Skeletal muscle satellite cell (primary cell): ENCODE measurements around the gene ATXN1.
"Not testable (repeated sequence)": the region's sequence is repeated elsewhere in the genome, so short reads cannot be mapped to it uniquely, and the experiment has no call there.

ENCODE experiments used
- H3K27me3 ChIP-seq: 2 replicates; pipeline ENCODE4 v1.7.0; 2013; ENCODE audit warnings: low read length; ENCODE audit not compliant: control insufficient read depth, insufficient read depth
- H3K36me3 ChIP-seq: 2 replicates; pipeline ENCODE4 v1.7.0; 2013; ENCODE audit warnings: mild to moderate bottlenecking, control low read depth, low read length; ENCODE audit not compliant: insufficient read depth
- H3K4me1 ChIP-seq: 2 replicates; pipeline ENCODE4 v1.7.0; 2013; ENCODE audit warnings: low read length; ENCODE audit not compliant: control insufficient read depth, insufficient read depth
- H3K4me2 ChIP-seq: 2 replicates; pipeline ENCODE4 v1.7.0; 2013; ENCODE audit warnings: mild to moderate bottlenecking, low read length
- H3K4me3 ChIP-seq: 2 replicates; pipeline ENCODE4 v1.7.0; 2013; ENCODE audit warnings: low read length
- H3K9ac ChIP-seq: 2 replicates; pipeline ENCODE4 v1.7.0; 2013; ENCODE audit warnings: mild to moderate bottlenecking, low read depth, low read length, moderate library complexity
- H3K9me3 ChIP-seq: replicated peaks from 2 replicates; pipeline ENCODE4 v1.7.0; 2013; ENCODE audit warnings: mild to moderate bottlenecking, control low read depth, low read length

ATXN1 gene

DNA sequence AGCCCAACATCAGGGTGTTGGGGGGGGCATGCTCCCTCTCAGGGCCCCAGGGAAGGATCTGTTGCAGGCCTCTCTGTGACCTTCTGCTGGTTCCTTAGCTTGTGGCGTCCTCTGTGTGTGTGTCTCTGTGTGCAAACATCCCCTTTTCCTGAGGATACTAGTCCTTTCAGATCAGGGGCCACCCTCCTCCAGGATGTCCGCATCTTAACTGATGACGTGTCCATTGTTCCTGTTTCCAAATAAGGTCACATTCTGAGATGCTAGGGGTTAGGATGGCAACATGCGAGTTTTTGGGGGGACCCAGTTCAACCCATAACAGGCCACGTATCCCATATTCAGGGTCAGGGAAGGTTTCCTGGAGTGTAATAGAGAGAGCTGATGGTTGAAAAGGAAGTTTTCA, 482.0 kb downstream of the ATXN1 start:
- Histone ChIP-seq H3K4me3 (no peak overlapping the region), H3K9me3 (no peaks in the 10 kb centered on the region), H3K36me3 (no peaks in the 10 kb centered on the region), H3K4me1 (peaks cover 18% of the 10 kb centered on the region), H3K4me2 (no peak overlapping the region), H3K27me3 (no peaks in the 10 kb centered on the region), H3K9ac (no peak overlapping the region)

DNA sequence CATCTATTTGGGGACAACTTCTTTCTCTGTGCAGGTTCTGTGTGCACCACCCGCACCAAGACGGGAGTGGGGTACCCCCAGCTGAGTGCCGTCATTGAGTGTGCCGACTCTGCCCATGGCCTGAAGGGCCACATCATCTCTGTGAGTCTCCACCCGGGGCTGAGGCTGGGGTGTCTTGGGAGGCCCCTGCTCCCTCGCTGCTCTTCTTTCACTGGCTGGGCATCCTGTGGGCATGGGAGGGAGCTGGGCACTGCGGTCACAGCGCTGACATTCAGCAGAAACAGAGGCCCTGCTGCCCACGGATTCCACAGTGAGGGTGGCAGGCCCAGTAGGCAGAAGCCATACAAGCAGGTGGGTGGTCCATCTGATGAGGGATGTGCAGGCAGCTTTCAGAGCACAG, 482.5 kb downstream of the ATXN1 start:
- no peaks in the 10 kb centered on the region for H3K27me3 ChIP-seq
- no peaks in the 10 kb centered on the region for H3K36me3 ChIP-seq
- H3K4me1 ChIP-seq, result peaks cover 18% of the 10 kb centered on the region
- H3K9ac ChIP-seq, result no peak overlapping the region
- no peaks in the 10 kb centered on the region for H3K9me3 ChIP-seq
- no peak overlapping the region for H3K4me3 ChIP-seq
- H3K4me2 ChIP-seq, result no peak overlapping the region

DNA sequence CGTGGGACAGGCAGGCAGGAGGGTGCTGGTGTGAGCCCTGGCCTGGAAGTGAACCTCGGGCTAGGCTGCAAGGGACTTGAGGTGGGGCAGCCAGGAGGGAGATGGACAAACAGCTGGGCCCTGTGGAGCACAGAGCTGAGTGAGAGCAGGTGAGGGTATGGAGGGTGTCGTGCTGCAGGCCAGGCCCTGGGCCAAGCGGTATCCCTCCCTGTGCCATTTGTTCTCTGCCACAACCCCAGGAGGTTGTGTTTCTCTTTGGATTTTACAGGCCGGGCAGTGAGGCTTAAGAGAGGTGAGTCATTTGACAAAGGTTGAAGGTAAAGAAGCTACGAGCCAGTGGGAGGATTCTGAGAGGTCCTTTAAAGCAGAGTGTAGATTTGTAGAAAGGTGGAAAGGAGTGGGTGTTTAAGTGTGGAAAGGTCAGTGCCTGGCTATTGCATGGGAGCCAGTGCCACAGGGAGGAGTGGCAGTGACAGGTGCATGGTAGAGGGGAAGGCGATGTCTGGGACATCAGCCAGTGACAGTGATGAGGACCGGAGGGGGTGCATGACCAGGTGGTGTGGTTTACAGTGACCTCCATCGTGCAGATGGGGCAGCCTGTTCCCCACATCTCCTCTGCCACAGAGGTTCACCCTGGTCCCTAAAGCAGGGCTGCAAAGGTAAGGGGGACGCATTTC, 483.1 kb downstream of the ATXN1 start:
- peak overlapping the region; percentile 13 for H3K4me3 ChIP-seq
- peaks cover 21% of the 10 kb centered on the region for H3K4me1 ChIP-seq
- H3K9me3 ChIP-seq, result no peaks in the 10 kb centered on the region
- peak overlapping the region; percentile 63 for H3K4me2 ChIP-seq
- no peaks in the 10 kb centered on the region for H3K27me3 ChIP-seq
- H3K9ac ChIP-seq, result no peak overlapping the region
- H3K36me3 ChIP-seq, result no peaks in the 10 kb centered on the region

DNA sequence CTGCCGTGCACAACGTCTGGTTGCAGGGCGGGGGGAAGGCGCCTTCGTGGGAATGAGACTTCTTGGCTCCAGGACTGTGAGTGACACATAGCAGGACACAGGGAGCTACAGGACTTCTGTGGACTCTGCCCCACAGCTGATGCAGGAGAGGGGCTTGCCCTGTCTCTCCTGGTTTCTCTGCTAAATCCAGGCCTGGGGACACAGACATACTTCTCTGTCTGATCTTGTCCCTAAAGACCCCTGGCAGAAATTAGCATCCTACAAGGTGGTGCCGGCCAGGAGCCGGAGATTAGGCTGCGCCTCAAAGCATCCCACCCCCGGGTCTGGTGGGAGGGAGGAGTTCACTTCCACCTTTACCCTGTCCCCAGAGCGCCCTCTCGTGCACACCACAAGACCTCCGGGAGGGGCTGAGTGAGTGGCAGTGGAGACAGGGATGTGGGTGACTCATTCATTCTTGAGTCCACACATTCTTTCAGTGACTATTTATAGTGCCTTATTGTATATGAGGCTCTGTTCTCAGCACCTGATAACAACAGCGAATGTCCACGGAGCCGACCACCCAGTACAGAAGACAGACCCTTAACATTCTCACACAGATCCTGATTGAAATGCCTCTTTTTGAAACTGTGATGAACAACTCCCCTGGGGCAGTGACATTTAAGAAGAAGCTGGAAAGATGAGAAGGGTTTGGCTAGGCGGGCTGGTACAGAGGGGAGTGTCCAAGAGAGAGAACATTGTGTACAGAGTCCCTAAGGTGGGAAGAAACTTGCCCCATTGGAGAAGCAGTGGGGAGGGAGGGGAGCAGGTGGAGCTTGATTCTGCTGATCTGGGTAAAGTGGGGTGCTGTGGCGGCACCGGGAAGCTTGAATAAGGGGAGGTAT, 483.9 kb downstream of the ATXN1 start:
- Histone ChIP-seq H3K4me1 (peaks cover 22% of the 10 kb centered on the region), H3K9me3 (no peaks in the 10 kb centered on the region), H3K36me3 (no peaks in the 10 kb centered on the region), H3K9ac (no peak overlapping the region), H3K4me2 (peak overlapping the region; percentile 63), H3K4me3 (peak overlapping the region; percentile 13), H3K27me3 (no peaks in the 10 kb centered on the region)

DNA sequence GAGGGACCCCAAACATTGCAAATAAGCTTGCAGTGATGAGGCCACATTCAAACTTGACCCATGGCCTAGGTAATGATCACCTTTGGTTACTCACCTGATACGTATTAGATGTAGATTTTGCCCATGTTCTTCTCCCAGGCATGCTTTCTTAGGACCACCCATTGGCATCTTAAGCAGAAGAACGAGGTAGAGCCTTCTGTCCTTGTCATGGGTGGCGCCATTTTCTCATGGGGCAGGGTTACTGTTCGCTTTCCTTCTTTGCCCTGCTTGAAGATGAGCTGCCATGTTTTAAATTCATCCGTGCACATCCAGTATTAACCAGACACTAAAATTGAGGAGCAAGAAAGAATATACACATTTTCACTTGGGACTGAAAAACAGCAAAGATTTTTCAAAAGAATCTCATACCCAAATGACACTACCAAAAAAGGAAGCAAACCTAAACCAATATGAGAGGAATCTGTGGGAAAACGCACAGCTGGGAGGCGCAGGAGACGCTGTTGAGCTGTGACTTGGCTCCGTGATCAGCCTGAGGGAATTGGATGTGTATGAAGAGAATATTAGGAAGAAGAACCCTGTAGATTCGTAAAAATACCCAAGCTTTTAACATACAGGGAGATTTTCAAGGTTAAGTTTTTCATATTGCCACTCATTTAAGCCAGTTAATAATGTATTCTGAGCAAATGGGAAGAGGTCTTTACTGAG, 486.2 kb downstream of the ATXN1 start:
- Histone ChIP-seq H3K4me2 (no peak overlapping the region), H3K36me3 (no peaks in the 10 kb centered on the region), H3K4me3 (no peak overlapping the region), H3K9me3 (no peaks in the 10 kb centered on the region), H3K9ac (no peak overlapping the region), H3K27me3 (no peaks in the 10 kb centered on the region), H3K4me1 (peaks cover 22% of the 10 kb centered on the region)

DNA sequence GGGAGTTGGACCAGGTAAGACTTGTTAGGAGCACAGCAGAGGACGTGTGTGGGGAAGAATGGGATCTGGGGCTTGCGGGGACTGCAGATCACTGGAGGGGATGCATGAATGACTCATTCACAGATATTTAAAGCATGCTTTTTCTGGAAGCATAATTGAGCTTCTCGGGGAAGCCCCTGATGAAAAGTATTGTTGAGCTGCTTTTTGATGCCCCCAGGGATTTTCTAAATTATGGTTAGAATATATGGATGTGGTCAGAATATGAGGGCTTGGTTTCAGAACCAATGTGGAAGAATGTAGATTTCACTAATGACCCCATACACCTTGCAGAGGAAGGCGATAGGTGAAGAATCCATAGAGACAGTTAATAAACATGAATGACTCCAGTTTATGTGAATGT, 486.8 kb downstream of the ATXN1 start:
- Histone ChIP-seq H3K36me3 (no peaks in the 10 kb centered on the region), H3K4me3 (no peak overlapping the region), H3K9ac (no peak overlapping the region), H3K4me1 (peaks cover 22% of the 10 kb centered on the region), H3K4me2 (no peak overlapping the region), H3K27me3 (no peaks in the 10 kb centered on the region), H3K9me3 (no peaks in the 10 kb centered on the region)

DNA sequence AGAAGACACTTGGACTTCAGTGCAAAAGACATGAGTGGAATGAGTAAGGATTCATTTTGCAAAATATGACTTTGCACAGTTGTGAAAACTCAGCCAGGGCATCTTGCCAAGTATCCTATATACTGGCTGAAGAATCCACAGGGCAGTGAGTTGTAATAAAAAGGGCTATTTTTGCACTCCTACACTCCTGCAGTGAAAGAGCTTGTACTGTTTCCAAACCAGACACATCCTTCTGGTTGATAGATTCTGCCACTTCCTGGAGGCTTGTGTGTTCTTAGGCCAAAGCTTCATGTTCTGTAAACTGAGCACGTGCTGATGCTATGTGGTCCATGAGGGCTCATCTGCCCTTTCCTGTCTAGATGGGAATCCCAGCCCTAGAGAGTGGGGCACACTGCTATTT, 488.0 kb downstream of the ATXN1 start:
- no peaks in the 10 kb centered on the region for H3K27me3 ChIP-seq
- no peaks in the 10 kb centered on the region for H3K9me3 ChIP-seq
- H3K9ac ChIP-seq, result no peak overlapping the region
- H3K4me3 ChIP-seq, result no peak overlapping the region
- no peak overlapping the region for H3K4me2 ChIP-seq
- H3K4me1 ChIP-seq, result peaks cover 19% of the 10 kb centered on the region
- no peaks in the 10 kb centered on the region for H3K36me3 ChIP-seq

DNA sequence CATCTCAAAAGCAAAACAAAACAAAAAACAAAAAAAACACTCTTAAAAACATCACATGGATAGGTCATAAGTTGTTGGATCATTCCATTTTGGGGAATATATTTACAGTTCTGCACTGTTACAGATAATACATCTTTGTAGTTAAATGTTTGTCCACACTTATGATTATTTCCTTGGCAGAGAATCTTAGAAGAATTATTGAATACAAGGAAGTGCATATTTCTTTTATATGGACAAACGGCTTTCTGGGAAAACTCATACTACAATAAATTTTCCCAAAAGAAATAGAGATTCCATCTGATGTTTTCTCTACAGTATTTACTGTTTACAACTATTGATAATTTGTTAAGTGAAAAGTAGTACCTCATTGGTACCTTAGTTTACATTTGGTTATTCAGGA, 489.1 kb downstream of the ATXN1 start:
- H3K4me1 ChIP-seq, result peaks cover 10% of the 10 kb centered on the region
- no peak overlapping the region for H3K4me2 ChIP-seq
- no peak overlapping the region for H3K4me3 ChIP-seq
- H3K27me3 ChIP-seq, result no peaks in the 10 kb centered on the region
- H3K9me3 ChIP-seq, result no peaks in the 10 kb centered on the region
- no peaks in the 10 kb centered on the region for H3K36me3 ChIP-seq
- H3K9ac ChIP-seq, result no peak overlapping the region

DNA sequence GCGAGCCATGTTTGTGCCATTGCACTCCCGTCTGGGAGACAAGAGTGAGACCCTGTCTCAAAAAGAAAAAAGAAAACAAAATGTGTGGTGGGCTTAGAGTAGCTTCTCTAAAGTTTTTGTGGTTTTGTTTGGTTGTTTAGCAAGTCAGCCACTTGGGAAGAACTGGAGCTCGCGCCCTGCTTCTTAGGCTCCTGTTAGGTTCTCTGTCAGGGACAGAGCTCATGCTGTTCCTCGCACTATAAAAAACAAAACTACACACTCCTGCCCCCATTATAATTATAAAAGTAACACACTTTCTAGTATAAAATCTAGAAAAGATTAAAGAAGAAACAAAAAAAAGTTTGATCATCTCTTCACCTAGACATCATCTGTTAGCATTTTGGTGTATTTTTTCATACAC, 489.8 kb downstream of the ATXN1 start:
- Histone ChIP-seq H3K4me3 (no peak overlapping the region), H3K4me1 (peaks cover 5% of the 10 kb centered on the region)

DNA sequence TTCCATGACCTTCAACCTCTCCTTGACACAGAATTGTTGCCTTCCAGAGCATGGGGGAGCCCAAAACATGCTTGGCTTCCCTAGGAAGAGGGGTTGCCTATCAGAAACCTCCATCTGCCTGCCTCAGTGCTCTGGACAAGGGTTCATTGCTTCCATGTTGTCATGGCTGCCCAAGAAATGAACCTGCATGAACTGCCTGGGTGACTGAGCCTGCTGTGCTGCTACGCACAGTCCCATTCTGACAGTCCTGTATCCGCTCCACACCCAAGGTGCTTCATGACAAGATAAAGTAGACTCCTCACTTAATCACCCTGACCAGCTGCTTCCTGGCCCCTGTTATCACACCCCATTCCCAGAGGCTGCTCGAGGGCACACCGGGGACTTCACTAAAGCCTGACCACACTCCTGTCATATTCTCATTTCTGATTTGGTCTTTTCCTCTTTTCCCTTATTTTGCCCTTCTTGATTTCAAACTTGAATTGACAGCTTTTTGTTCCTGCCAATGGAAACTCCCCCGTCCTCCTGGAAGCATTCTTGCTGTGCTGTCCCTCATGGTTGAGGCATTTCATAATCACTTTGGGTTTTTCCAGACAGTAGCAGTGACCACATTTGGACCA, 491.0 kb downstream of the ATXN1 start:
- H3K4me2 ChIP-seq, result no peak overlapping the region
- H3K4me1 ChIP-seq, result peaks cover 5% of the 10 kb centered on the region
- no peaks in the 10 kb centered on the region for H3K36me3 ChIP-seq
- no peak overlapping the region for H3K4me3 ChIP-seq
- no peak overlapping the region for H3K9ac ChIP-seq
- no peaks in the 10 kb centered on the region for H3K9me3 ChIP-seq
- no peaks in the 10 kb centered on the region for H3K27me3 ChIP-seq

More for the DNA sequence above, 489.8 kb downstream of the ATXN1 start:
- H3K9ac ChIP-seq, result no peak overlapping the region
- no peaks in the 10 kb centered on the region for H3K27me3 ChIP-seq
- no peak overlapping the region for H3K4me2 ChIP-seq
- no peaks in the 10 kb centered on the region for H3K36me3 ChIP-seq
- H3K9me3 ChIP-seq, result no peaks in the 10 kb centered on the region

DNA sequence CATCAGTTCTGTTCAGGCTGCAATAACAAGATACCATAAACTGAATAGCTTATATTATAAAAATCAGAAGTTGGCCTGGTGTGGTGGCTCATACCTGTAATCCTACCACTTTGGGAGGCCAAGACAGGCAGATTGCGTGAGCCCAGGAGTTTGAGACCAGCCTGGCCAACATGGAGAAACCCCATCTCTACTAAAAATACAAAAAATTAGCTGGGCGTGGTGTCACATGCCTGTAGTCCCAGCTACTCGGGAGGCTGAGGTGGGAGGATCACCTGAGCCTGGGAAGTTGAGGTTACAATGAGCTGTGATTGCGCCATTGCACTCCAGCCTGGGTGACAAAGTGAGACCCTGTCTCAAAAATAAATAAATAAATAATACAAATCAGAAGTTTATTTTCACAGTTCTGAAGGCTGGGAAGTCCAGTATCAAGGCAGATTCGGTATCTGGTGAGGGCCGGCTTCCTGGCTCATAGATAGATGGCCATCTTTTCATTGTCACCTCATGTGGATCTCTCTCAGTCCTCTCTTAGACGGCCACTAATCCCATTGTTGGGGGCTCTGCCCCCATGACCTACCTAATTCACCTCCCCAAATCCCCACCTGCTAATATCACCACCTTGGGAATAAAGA, 491.7 kb downstream of the ATXN1 start:
- H3K9ac ChIP-seq, H3K36me3 ChIP-seq, H3K4me2 ChIP-seq, H3K4me3 ChIP-seq, H3K27me3 ChIP-seq, H3K9me3 ChIP-seq, H3K4me1 ChIP-seq: not testable (repeated sequence)
